Measurements from ENCODE around the gene MCC. TPM values are rescaled to one million over a fixed set of nuclear protein-coding genes. Genes with fewer than 3 reads are reported as not detected.

The MCC gene
- total and polyA plus RNA-seq, 2 of the 4 experiments (the other 2 are of a cell fraction): 5.0 to 20.6 TPM

GRCh38 chr5:113256671-113257452, 231.4 kb downstream of the MCC start:
- dilution Hi-C loops (cut with HindIII; ENCODE audit: low sequenced_read_pairs, unreplicated experiment) (no loop called here), in situ Hi-C loops (cut with MboI; ENCODE audit: low sequenced_read_pairs) (no loop called here), intact Hi-C loops (cut with micrococcal nuclease) (no loop called here)
- POLR2A ChIA-PET (ENCODE audit: unreplicated experiment): no interaction called here
- Histone ChIP-seq H3K4ac (ENCODE audit: low read depth, low read length) (no peak overlapping the region), H3K4me2 (ENCODE audit: low read depth, low read length) (no peak overlapping the region), H3K9me1 (ENCODE audit: insufficient read depth, low read length) (peaks cover 3% of the 10 kb centered on the region), H3K56ac (ENCODE audit: extremely low read depth, insufficient read depth, low read length) (no peak overlapping the region), H3K14ac (replicated peaks; ENCODE audit: low read depth, low read length) (no peak overlapping the region), H3K9ac (ENCODE audit: low read depth, low read length) (no peak overlapping the region), H4K5ac (ENCODE audit: low read depth, low read length) (no peak overlapping the region), H3K18ac (ENCODE audit: low read depth, low read length) (no peak overlapping the region), H3K4me1 (ENCODE audit: control insufficient read depth, insufficient read depth, low read length) (peaks cover 6% of the 10 kb centered on the region; the same call in 1 of the 2 replicates), H3K27ac (ENCODE audit: insufficient read depth, low read length) (no peak overlapping the region), H2AK5ac (ENCODE audit: low read depth, low read length) (no peak overlapping the region; the same call in 1 of the 2 replicates), H4K8ac (ENCODE audit: low read depth in 2 of 2, low read length in 2 of 2) (no peak overlapping the region), H2BK5ac (ENCODE audit: low read depth, low read length, poor library complexity, severe bottlenecking) (no peak overlapping the region), H2BK15ac (ENCODE audit: low read depth, low read length) (no peak overlapping the region), H3K27me3 (ENCODE audit: control insufficient read depth, insufficient read depth, low read length) (no peaks in the 10 kb centered on the region), H3K79me1 (ENCODE audit: low read depth in 1 of 2, low read length in 2 of 2) (peaks cover 19 to 37% of the 10 kb centered on the region in 2 experiments), H3K23ac (ENCODE audit: low read depth, low read length) (no peak overlapping the region), H4K20me1 (ENCODE audit: insufficient read depth, low read length) (no peaks in the 10 kb centered on the region), H3K4me3 (ENCODE audit: insufficient read depth, low read depth, low read length) (no peak overlapping the region), H4K91ac (ENCODE audit: insufficient read depth, low read depth, low read length) (no peak overlapping the region), H2AFZ (replicated peaks; ENCODE audit: low read length, poor library complexity) (no peak overlapping the region), H2AK9ac (replicated peaks; ENCODE audit: low read depth, low read length, poor library complexity) (no peak overlapping the region), H3K36me3 (ENCODE audit: control insufficient read depth, insufficient read depth, low read length) (no peaks in the 10 kb centered on the region; the same call in 1 of the 2 replicates), H3K9me3 (ENCODE audit: control insufficient read depth, insufficient read depth, low read length) (no peaks in the 10 kb centered on the region), H2BK20ac (ENCODE audit: low read depth, low read length) (no peak overlapping the region), H2BK120ac (ENCODE audit: low read depth, low read length) (no peak overlapping the region)
- TF ChIP-seq RFX5 (IDR thresholded peaks at IDR 0.05; ENCODE audit: low read depth, low read length) (no peak), MAFK (IDR thresholded peaks at IDR 0.05; ENCODE audit: low read depth, low read length) (peak; percentile 97)
- CTCF ChIA-PET: no interaction called here
- no TSS peak for BruUV-seq (replicated peaks)
- ATAC-seq (ENCODE audit: low read depth) (no peak), DNase-seq (no peak)
- WGBS, 2 experiments (ENCODE audit: extremely low coverage in 2 of 2, insufficient read length in 1 of 2): 100% methylated on average over 2 of the region's 4 CpGs; no CpG with 5 or more reads in 1 of the 2 experiments
